Mononuclear cell (primary cell): Measurements from ENCODE around the gene ELP5. TPM values are rescaled to one million over a fixed set of nuclear protein-coding genes. Genes with fewer than 3 reads are reported as not detected.

Experiments
- H3K27me3 ChIP-seq: 2 replicates; pipeline ENCODE4 v1.6.0; 2011; ENCODE audit warnings: low read length, control low read depth; ENCODE audit not compliant: insufficient read depth
- H3K4me1 ChIP-seq: 2 replicates; pipeline ENCODE4 v1.5.1; 2011; ENCODE audit warnings: mild to moderate bottlenecking, low read length, control low read depth; ENCODE audit not compliant: insufficient read depth
- H3K4me3 ChIP-seq: 2 replicates; pipeline ENCODE4 v1.5.1; 2011; ENCODE audit warnings: mild to moderate bottlenecking, low read length, moderate library complexity
- H3K9me3 ChIP-seq: 2 replicates; pipeline ENCODE4 v1.5.1; 2011; ENCODE audit warnings: low read depth, mild to moderate bottlenecking, control low read depth, low read length
- total RNA-seq: library from RNA; depleted of rRNA; stranded (reverse); fragments of >200 nt; gene quantifications from one replicate; pipeline ENCODE4 v1.2.3, GENCODE V29; 2012

ELP5 gene
- total RNA-seq, 1 donor = 14.4 TPM

DNA sequence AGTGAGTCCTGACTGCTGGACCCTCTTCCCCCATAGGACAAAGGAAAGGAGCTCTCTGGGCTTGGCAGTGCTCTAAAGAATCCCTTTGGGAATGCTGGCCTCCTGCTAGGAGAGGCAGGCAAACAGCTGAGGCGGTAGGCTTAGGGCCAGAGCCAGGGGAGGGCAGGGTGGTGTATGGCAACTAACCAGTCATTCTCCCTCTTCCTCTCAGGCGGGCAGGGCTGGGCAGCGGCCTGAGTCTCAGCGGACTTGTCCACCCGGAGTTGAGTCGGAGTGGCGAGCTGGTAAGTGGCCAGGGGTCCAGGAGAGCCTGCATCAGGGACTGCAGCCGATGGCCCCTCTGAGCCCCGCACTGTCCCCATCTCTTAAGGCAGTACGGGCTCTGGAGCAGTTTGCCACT, 27.9 kb upstream of the ELP5 start:
- peaks cover 18% of the 10 kb centered on the region for H3K4me1 ChIP-seq
- no peak overlapping the region for H3K4me3 ChIP-seq
- no peaks in the 10 kb centered on the region for H3K27me3 ChIP-seq
- H3K9me3 ChIP-seq = no peaks in the 10 kb centered on the region

DNA sequence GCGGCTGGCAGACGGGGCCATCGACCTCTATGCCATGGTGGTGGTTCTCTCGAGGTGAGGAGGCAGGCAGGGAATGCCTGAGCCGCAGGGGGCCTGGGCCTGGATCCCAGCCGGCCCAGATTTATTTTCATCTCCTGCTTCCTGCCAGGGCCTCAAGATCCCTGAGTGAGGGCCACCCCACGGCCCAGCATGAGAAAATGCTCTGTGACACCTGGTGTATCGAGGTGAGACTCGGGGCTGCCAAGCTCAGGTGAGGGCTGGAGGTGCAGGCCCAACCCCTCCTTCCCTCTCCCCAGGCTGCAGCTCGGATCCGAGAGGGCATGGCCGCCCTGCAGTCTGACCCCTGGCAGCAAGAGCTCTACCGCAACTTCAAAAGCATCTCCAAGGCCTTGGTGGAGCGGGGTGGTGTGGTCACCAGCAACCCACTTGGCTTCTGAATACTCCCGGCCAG, 27.3 kb upstream of the ELP5 start:
- Histone ChIP-seq H3K27me3 (no peaks in the 10 kb centered on the region), H3K4me1 (peaks cover 13% of the 10 kb centered on the region)

DNA sequence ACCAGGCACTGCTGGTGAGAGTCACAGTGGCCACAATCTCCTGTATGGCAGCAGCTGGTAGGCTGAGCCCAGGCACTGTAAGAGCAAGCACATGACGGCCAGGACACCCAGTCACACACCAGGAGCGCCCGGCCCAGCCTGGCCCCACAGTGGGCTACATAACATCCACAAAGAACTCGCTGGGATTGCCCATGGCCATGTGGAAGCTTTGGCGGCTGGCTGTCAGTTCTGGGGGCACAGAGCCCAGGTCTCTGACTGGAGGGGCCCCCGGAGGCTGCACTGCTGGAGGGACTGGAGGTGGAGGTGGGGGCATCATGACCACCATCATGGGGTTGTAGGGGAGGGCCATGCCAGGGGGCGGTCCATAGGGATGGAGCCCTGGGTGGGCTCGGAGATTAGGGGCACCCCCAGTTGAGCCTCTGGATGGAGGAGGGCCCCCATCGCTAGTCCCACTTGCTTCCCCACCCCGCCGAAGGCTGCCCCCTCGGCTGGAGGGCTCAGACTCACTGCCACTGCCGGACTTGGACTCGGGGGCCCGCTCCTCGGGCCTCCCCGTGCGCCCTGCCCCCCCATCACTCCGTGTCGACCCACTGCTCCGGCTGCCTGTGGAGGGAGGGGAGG, 26.2 kb upstream of the ELP5 start:
- Histone ChIP-seq H3K9me3 (no peaks in the 10 kb centered on the region), H3K4me1 (peaks cover 4% of the 10 kb centered on the region), H3K27me3 (no peaks in the 10 kb centered on the region), H3K4me3 (no peak overlapping the region)

More for the DNA sequence above, 27.3 kb upstream of the ELP5 start:
- no peak overlapping the region for H3K4me3 ChIP-seq
- no peaks in the 10 kb centered on the region for H3K9me3 ChIP-seq

DNA sequence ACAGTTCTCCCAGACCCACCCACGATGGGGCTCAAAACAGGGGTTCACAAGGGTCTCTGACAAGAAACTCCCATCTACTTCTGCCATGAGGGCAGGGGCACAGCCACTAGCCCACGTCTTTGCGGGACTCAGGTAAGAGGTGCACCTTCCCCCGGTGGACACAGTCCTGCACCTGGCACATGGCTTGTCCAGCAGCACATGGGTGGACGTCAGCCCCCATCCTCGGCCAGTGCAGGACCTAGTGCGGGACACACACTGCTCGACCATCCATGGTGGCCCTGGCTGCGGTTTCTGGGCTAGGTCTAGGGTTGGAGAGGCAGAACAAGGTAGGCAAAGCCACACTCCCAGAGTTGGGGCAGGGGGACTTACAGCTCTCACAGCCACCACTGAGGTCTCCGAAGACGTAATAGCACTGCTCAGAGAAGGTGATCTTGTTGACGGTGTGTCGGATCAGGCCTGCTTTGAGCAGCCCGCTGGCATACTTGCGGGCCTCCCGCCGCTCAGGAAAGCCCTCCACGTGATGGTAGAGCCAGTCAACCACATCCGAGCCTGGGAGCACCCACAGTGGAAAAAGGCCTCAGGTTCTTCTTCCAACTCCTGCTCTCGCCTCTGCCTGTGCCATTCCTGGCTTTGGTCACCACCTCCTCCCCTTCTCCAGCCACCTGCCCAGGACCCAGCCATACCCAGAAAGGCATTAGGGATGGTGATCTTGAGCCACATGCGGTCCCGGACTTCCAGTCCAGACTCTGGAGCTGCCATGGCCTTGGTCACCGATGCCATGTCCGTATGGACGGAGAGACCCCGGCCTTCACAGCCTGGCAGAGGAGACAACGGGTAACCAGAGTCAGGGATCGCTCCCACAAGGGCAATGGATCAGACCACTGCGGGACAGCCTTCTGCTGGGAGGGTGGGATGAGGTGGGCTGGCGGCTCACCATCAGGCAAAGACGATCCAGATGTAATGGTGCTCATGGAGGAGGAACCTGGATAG, 25.0 kb upstream of the ELP5 start:
- peaks cover 6% of the 10 kb centered on the region for H3K4me1 ChIP-seq
- H3K4me3 ChIP-seq = no peak overlapping the region
- no peaks in the 10 kb centered on the region for H3K9me3 ChIP-seq
- H3K27me3 ChIP-seq = no peaks in the 10 kb centered on the region

DNA sequence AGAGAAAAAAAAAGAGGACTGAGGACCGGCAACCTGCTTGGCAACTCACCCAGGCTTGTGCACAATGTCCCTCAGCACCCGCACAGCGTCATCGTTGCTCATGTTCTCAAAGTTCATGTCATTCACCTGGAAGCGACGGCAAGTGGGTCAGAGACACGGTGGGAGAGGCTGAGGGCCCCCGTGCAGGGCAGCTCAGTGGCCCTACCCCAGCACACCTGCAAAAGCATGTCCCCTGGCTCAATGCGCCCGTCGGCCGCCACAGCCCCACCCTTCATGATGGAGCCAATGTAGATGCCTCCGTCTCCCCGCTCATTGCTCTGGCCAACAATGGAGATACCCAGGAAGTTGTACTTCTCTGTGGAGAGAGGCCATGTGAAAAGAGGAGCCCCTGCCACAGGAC, 23.1 kb upstream of the ELP5 start:
- peaks cover 25% of the 10 kb centered on the region for H3K4me1 ChIP-seq
- no peaks in the 10 kb centered on the region for H3K9me3 ChIP-seq
- H3K27me3 ChIP-seq = no peaks in the 10 kb centered on the region
- H3K4me3 ChIP-seq = no peak overlapping the region

DNA sequence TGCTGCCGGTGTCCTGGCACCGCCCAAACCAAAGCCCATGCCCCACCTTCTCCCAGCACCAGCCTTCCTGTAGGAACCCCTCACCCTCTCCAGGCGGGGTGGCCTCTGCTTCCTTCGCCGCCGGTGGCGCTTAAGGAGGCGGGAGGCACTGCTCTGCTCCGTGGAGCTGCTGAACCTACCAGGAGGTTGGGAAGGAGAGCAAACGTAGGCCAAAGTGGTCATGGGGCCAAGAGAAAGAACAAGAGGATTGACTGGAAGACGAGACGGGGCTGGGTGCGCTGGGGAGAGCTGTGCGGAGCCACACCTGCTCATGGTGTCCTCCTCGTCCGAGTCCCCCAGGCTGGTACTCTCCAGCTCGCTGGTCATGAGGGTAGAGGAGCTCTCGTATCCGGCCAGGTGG, 22.5 kb upstream of the ELP5 start:
- no peaks in the 10 kb centered on the region for H3K9me3 ChIP-seq
- peaks cover 26% of the 10 kb centered on the region for H3K4me1 ChIP-seq
- H3K27me3 ChIP-seq = no peaks in the 10 kb centered on the region
- no peak overlapping the region for H3K4me3 ChIP-seq

DNA sequence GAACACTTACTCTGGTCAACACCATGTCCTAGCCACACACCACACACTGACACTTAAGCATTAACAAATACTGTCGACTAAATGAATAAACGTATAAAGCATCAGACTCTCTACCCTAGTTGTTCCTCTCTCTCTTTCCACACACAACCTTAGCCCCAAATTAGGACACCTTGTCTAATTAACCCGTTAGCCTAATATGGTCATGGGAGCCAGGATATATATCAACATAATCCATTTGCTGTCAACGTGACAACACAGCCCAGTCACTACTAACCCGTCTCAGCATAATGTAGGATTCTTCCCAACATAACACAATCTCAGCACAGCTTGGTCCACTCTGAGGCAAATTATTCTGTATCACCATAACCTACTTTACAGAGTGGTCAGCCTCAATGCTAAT, 19.9 kb upstream of the ELP5 start:
- H3K4me3 ChIP-seq = no peak overlapping the region
- H3K4me1 ChIP-seq = peaks cover 50% of the 10 kb centered on the region
- no peaks in the 10 kb centered on the region for H3K9me3 ChIP-seq
- no peaks in the 10 kb centered on the region for H3K27me3 ChIP-seq

DNA sequence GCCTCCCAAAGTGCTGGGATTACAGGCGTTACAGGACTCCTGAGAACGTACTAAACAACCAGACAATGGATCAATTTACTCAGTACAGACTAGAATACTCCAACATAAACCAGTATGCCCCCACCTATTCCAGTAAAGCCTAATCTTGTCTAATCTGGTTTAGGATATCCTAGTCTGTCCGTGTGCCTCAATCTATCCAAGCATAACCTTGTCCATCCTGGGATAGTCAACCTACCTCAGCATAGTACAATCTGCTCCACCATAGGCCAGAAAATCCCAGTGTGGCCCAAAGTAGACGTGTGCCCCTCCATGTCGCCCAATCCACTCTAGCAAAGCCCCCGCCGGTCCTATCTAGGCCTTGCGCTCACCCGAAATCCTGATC, 18.3 kb upstream of the ELP5 start:
- Histone ChIP-seq H3K4me1 (peaks cover 55% of the 10 kb centered on the region), H3K4me3 (peak overlapping the region; percentile 82), H3K27me3 (no peaks in the 10 kb centered on the region), H3K9me3 (no peaks in the 10 kb centered on the region)

DNA sequence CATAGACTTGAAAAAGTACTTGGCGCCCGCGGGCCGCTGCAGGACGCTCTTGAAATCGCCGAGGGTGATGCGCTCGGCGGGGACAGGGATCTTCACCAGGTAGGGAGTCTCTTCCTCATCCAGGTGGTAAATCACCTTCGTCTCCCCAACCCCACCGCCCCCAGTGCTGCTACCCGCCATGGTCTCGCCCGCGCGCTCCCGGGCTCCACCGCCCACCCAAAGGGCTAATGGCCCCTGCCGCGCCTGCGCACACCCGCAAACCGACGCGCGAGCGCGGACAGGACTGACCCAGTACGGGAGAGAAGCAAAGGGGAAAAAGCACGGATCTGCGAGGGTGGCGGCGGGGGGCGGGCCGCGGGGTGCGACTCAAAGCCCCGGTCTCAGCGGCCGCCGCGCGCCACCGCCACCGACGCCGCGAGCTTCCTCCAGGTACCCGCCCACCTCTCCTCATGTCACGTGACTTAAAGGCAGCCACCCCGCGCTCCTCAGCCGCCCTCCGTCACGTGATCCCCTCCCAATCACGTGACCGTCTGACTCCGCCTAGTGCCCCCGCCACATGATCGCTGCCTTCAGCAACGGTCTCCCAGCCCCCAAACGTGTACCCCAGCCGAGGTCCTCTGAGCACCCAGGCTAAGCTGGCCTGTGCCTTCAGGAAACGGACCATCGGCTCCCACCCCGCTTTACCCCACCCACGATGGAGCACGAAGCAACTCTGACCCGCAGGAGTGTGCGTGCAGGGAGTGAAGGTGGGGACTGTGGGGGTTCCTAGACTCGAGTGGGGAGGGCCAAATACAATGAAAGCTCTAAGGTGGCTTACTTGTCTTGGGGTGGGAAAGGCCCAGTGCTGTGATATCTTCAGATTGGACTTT, 17.7 kb upstream of the ELP5 start, which contains the start of gene DVL2:
Gene DVL2, minus strand, starts transcription at position 435 of the 869 bp plus-strand sequence. Its CDS starts 255 bp downstream, at position 180.
- Histone ChIP-seq H3K4me1 (peaks cover 55% of the 10 kb centered on the region), H3K4me3 (peak within 1 kb of the TSS; percentile 82), H3K27me3 (no peaks in the 10 kb centered on the region), H3K9me3 (no peaks in the 10 kb centered on the region)

DNA sequence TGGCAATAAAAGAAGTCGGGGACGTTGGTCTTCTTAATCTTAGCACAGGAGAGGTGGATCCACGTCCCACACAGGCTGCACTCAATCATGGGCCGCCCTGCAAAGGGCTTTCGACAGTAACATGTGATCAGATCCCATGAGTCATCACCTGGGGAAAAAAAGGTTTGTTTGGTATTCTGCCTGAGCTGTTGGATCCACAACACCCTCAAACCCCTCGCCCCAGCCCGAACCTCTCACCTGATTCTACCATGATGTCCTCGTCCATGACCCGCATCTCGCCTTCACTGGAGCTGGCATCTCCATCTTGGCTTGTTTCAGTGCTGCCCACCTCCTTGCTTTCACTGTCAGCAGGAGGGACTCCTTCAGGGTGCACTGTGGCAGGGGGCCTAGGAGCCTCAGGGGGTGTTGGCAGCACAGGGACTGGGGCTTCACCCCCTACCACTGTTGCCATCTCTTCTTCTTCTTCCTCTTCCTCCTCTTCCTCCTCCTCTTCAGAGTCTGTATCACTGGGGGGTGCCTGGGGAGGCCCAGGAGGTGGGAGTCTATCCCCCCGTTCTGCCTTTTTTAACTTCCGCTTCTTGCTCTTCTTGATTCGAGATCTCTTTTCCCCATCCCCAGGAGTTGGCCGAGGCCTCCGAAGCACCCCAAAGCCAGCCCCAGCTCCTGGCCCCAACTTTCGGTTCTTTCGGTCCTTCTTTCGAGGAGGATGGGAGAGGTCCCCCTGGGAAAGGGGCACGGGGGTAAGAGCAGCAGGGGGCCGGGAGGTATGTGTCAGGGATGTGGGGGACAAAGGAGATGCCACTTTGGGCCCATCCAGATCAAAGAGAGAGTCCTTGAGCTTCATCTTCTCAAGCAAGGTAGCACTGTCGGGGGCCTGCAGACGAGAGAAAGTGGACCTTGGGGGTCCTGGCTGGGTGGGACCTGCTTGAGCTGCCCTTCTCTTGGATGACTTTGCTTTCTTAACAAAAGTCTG, 16.0 kb upstream of the ELP5 start:
- no peak overlapping the region for H3K4me3 ChIP-seq
- H3K27me3 ChIP-seq = no peaks in the 10 kb centered on the region
- no peaks in the 10 kb centered on the region for H3K9me3 ChIP-seq
- peaks cover 69% of the 10 kb centered on the region for H3K4me1 ChIP-seq

DNA sequence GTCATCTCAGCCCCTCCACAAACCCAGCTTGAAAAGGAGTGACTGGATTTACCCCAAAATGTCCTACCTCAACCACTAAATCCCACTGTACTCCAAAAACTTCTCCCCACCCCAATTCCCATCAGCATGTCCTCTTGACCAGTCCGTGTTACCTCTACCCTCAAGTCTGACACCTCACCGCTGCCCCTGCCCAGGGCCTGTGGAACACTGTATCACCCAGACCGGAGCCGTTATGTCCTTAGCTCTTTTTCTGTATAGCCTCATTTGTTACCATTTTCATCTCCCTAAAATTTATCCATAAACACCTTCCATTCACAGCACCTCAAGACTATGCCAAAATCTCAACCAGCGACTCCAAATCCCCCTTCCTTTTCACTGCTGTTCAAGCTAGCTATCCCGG, 15.2 kb upstream of the ELP5 start:
- Histone ChIP-seq H3K9me3 (no peaks in the 10 kb centered on the region), H3K4me3 (no peak overlapping the region), H3K27me3 (no peaks in the 10 kb centered on the region), H3K4me1 (peaks cover 73% of the 10 kb centered on the region)

DNA sequence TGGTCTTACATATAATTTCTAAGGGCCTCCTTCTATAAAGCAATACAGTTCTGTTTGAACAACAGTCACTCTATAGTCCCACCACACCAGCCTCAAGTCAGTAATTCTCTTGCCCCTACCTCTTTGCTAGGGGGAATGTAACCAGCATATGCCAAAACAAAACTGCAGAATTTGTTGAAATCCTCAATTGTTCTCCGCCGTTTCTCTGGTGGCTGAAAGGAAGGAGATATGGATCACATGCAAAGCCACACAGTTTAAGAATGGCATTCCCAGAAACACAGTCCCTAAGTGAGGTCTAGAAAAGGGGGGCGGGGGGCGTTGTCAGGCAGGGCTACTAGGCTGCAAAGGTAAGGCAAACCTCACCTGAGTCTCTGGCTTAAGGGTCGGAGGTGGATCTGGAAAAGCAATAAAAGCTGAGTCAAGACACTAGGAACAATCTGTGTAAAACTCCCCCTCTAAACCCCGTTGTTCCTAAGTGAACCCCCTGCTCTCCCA, 14.7 kb upstream of the ELP5 start:
- Histone ChIP-seq H3K27me3 (no peaks in the 10 kb centered on the region), H3K4me3 (peak overlapping the region; percentile 50), H3K4me1 (peaks cover 68% of the 10 kb centered on the region), H3K9me3 (no peaks in the 10 kb centered on the region)

DNA sequence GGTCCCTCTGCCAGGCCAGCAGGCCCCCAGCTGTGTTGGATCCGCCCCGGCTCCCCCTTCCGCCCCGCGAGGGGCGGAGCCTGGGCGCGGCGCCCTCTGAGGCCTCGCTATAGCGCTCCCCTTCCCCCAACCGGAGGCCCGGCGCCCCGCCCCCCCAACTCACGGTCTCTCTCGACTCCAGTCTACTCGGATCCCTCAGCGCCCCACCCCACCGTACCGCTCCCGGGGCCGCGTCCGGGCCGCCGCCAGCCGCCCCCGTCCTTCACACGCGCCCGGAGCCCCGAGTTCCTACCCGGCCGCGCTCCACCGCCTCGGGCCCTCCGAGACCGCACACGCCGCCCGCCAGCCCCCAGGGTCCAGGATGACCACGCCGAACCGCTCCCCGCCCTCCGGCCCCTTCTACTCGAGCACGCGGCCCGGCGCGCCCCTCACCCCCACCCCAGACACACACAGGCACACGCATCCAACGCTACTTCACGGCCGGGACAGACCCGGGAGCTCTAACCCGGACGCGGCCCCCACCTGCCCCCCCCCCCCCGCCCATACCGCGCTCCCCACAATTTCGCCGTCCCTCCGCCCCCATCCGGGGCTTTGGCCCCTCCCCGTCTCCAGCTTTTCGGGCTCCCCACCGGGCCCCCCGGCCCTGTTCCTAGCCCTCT, 14.1 kb upstream of the ELP5 start:
- Histone ChIP-seq H3K4me1 (peaks cover 63% of the 10 kb centered on the region), H3K9me3 (no peaks in the 10 kb centered on the region), H3K27me3 (no peaks in the 10 kb centered on the region), H3K4me3 (peak overlapping the region; percentile 100)
